Activated gamma-delta T cell (primary cell): ENCODE results near the gene SUPT3H.

ENCODE experiments used
- DNase-seq: peaks from one replicate; lab custom pipeline; 2025; lab: John Stamatoyannopoulos, UW

The SUPT3H gene

DNA sequence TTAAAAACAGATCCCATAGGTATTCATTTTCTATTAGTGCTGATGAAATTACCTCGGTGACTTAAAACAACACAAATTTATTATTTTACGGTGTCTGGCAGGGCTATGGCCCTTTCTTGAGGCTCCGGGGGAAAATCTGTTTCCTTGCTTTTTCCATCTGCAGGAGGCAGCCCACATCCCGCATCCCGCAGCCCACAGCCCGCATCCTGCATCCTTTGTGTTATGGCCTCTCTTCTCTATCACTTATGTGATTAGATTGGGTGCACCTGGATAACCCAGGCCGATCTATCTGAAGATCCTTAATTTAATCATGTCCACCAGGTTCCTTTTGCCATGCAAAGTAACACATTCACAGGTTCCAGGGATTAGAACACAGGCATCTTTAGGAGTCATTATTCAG lies 582.4 kb downstream of the SUPT3H start:
- DNase-seq = no peak

GRCh38 chr6:44789806-44790205 lies 587.9 kb downstream of the SUPT3H start:
- DNase-seq = no peak

DNA sequence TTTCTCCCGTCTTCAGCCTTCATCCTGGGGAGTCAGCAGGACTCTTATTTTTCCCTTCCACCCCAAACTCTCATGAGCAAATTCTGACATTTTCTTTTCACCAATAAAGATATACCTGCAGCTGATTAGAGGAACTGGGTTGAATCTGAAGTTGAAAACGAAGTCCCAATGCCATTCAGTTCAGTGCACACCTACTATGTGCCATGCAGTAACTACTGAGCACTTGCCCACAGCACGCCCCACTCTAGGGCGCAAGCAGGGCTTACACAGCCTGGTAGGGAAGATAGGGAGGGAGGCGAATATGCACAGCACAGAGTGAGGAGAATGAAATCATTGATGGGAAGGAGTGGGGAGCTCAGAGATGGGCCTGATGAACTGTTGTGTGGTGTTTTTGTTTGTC lies 588.7 kb downstream of the SUPT3H start:
- no peak for DNase-seq

- DNase-seq = no peak
These were observed 589.2 kb downstream of the SUPT3H start for GRCh38 chr6:44788387-44788981.

- no peak for DNase-seq
These were observed 590.4 kb downstream of the SUPT3H start for GRCh38 chr6:44787254-44787834.

DNA sequence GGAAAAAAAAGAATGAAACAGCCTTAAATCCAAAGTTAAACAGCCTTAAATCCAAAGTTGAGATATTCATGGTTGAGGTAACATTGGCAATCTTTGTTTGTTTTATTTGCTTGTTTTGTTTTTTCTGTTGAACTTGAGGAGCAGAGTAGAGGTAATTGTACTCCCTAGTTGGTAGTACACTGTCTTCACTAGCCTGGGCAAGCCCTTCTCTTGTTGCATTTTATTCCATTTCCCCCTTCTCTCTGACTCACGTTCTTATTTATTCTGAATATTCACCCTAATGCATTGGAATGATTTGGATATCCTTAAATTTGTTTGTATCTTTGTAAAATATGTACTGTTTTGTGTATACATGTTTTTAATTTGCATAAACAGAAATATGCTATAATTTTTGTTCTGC lies 592.6 kb downstream of the SUPT3H start:
- no peak for DNase-seq

- DNase-seq = no peak
These were observed 593.5 kb downstream of the SUPT3H start for GRCh38 chr6:44784195-44784594.

- DNase-seq = no peak
These were observed 594.8 kb downstream of the SUPT3H start for GRCh38 chr6:44782892-44783291.

DNA sequence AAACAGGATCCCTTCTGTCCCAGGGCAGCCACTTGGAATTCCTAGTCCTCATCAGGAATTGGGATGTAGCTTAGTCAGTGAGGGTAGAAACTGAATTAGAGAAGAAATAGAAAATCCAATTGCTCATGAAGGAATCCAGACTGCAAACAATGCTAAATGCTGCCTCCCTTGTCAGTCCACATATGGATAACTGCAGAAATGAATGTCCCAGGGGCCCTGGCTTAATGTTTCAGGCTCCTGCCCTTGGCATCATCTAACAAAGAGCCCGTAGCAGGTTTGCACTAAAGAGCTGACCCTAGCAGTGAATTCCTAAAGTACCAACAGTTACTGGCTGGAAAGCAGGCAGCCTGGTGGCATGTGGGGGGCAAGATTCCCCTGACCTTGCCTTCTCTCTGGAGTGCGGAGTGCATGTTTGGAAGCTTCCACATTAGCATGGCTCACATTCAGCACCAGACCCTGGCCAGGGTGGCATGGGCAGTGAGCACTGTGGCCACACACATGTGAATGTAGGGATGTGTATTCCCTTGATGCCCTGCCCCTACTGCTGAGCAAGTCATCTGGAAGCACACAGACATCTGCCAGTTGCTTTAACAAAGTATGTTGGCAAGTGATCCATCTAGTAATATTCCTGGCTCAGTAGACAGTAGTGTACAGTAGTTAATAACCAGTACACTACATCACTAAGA lies 595.7 kb downstream of the SUPT3H start:
- no peak for DNase-seq

DNA sequence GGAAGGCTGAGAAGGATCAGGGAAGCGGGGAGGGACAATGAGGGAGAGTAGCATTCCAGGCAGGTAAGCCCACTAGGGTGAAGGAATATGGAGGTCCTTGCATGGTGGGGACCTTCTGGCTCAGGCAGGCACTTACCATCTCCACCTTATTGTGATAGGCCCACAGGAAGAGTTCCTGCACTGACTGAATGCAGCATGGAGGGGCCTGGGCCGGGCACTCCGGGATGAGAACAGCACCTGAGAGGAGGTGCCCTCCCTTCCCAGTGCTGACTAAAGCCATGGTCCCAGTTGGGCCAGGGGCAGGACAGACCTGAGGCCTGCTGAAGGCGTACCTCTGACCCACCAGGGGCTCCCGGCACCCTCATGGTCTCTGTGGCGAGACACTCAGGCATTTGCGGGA lies 597.6 kb downstream of the SUPT3H start:
- DNase-seq = no peak

GRCh38 chr6:44779130-44779826 lies 598.5 kb downstream of the SUPT3H start:
- DNase-seq = no peak
